HG02678 (cell line): Measurements from ENCODE around the gene DDX47.
"Not testable (repeated sequence)": the region's sequence is repeated elsewhere in the genome, so short reads cannot be mapped to it uniquely, and the experiment has no call there.

Source experiments
- ATAC-seq: cut with Tn5 transposase; IDR thresholded peaks from one replicate; pipeline ENCODE4 v1.9.1; 2021; ENCODE audit warnings: mild to moderate bottlenecking, moderate library complexity; ENCODE audit not compliant: unreplicated experiment

The DDX47 gene

DNA sequence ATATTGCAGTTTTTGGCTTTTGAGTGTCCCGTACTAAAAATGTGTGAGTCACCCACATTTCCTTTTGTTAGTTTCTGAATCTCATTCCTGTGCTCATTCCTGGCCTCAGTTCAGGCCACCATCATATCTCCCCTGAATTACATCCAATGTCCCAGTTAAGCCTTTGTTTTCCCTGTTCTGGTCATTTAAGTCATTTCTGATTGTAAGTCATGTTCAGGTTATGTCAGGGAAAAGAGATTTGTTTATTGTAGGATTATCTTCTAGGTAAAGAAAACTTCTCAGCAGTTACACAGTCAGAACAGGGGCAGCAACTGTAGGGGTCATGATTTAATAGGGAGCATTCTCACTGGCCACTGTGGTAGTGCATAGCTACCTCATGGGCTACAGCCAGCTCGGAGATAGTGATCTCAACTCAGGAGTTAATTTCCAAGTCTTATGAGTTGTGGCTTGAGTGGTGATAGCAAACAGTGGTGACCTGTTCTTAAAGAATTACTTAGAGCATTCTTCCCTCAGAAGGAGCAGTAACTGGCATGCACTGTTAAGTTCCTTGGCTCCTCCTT is 6.7 kb downstream of the DDX47 start:
- ATAC-seq: no peak

DNA sequence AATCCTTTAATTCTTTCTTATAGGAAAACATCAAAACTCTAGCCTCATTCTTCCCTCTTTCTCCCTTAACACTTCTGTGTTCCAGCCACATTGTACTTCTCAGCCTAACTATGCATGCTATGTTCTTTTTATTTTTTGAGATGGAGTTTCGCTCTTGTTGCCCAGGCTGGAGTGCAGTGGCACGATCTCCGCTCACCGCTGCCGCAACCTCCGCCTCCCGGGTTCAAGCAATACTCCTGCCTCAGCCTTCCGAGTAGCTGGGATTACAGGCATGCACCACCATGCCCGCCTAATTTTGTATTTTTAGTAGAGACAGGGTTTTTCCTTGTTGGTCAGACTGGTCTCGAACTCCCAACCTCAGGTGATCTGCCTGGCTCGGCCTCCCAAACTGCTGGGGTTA is 7.2 kb downstream of the DDX47 start:
- not testable (repeated sequence) for ATAC-seq

DNA sequence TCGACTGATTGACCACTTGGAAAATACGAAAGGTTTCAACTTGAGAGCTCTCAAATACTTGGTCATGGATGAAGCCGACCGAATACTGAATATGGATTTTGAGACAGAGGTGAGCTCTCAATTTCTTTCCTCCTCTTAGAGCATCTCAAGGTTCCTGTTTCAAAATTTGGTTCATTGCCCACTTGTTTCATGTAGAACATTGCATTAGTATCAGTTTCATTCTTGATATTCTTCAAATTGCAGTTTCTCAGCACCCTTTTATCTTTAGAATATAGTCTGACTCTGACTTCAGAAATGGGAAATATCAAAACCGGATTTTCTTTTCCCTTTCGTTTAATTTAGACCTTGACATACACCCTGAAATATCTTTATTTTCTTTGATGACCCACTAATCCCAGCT is 8.8 kb downstream of the DDX47 start:
- peak; percentile 66 for ATAC-seq

DNA sequence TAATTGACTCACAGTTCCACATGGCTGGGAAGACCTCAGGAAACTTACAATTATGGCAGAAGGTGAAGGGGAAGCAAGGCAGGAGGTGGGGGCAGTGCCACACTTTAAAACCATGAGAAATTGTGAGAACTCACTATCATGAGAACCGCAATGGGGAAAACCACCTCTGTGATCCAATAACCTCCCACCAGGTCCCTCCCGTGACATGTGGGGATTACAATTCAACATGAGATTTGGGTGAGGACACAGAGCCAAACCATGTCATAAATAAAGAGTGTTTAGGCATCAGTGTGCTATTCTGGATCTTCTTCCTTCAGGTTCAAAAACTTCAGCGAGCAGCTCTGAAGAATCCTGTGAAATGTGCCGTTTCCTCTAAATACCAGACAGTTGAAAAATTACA is 9.7 kb downstream of the DDX47 start:
- ATAC-seq: no peak

DNA sequence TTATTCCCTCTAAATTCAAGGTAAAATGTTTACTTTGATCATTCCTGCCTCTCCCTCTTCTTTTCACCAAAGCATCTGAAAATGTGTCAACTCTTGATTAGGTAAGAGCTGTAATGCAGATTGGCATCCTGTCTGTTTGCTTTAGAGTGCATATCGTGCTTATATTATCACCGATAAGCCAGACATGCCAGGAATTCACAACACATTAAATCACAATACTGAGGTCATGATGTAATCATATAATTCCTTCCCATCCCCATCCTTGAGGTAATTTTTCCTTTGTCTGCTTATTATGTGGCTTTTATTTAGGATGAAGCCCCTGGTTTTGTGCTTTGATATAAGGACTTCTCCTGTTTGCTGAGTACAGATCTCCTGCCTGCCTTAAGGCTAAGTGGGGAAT is 10.2 kb downstream of the DDX47 start:
- ATAC-seq: no peak

DNA sequence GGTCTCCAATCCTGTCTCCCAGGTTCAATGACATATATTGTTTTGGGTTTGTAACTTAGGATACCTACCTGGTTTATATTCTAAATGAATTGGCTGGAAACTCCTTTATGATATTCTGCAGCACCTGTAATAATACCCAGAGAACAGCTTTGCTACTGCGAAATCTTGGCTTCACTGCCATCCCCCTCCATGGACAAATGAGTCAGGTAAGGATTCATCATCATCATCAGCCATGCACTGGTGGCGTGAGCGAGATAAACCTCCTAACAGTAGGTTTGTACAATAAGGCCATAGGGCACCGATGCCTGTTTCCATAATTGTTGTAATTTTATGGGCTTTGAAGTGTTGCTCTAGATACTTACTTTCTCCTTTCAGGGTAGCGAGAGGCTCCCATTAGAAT is 10.7 kb downstream of the DDX47 start:
- ATAC-seq: no peak

DNA sequence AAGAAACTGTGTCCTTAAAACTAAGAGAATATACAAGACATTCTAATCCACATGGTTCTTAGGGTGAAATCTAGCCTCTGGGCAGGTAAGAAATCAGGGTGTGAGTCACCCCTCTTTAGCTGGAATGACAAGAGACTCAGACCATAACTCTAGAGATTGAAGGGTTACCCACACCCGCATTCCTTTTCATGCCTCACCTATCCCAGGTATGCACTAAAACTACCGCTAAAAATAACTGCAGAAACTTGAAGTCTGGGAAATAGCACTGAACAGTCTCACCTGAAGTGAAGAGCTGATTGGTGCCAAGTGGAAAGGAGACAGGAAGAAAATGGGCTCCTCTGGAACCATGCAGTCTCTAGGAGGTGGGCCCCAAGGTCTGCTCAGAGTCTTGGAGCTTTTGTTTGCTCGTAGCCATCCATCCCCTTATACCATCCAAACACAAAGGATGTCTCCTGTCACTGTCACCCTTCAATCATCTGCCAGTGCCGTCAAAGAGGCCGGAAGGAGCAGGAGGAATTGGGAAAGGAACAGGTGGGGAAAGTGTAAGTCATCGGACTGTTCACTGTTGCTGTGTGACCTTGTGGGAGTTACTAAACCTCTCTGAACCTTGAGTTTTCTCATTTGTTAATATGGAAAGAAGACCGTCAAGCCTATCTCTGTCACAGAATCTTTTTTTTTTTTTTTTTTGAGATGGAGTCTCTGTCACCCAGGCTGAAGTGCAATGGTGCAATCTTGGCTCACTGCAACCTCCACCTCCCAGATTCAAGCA is 22.4 kb downstream of the DDX47 start:
- no peak for ATAC-seq

DNA sequence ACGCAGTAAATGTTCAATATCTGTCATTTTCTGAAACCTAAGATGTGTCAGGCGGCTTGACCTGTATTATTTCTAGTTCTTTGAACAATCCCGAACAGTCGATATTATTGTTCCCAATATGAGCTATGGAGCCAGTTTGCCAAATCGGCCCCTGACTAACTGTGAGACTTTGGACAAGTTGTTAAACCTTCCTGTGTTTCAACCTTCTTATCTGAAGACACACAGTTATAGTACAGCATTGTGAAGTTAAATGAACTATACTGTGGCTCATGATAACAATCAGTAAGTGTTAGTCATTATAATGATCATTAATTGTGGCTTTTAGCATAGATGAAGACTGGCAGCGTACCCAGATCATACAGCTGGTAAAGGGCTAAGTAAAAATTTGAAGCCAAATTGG is 23.4 kb downstream of the DDX47 start:
- ATAC-seq: no peak

DNA sequence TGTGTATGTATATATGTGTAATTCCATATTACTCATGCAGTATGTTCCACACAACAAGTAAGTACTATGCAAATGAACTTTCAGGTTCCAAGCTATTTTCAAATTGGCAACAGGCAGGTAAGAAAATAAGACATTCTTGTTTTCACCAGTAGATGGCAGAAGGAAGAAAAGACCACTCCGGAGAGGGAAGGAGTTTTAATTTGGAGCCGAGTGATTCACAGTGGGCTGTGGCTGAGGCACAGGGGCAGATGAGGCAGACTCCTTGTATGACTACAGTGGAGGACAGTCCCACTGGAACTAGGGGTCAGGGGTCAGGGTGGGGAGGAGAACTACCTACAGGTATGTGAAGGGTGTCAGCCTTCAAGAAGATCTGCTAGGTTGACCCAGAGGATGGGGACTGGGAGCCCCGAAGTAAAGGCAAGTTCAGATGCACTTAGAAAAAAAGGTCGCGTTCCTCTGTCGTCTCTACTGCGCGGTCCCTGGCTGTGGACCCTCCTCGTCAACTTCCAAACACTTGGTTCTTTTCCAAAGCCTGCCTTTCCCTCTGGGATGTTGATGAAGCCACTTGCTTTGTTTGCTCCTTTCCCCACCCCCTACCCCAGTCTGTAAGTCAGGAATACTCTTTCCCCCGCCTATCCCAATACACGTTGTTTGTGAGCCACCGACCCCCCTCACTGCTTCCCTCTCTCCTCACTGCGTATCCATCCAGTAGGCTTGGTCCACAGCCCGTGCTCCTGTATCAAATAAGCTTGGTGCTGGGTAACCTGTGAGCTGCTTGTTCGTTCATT is 24.1 kb downstream of the DDX47 start:
- no peak for ATAC-seq

DNA sequence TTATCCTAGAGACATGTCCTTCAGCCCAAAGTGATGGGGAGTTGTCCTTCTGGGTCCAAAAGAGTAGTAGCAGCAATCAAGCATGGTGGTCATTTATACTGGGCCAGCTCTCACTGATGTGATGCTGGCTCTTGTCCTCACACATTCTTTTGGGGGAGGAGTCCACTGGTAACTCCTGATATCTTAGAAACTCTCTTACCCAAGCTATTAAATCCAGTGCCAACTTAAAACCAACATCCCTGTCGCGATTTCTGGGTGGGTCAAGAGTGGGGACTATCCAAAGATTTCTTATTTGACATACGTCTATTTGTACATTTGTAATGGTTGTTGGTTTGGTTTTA is 24.6 kb downstream of the DDX47 start:
- ATAC-seq: no peak

DNA sequence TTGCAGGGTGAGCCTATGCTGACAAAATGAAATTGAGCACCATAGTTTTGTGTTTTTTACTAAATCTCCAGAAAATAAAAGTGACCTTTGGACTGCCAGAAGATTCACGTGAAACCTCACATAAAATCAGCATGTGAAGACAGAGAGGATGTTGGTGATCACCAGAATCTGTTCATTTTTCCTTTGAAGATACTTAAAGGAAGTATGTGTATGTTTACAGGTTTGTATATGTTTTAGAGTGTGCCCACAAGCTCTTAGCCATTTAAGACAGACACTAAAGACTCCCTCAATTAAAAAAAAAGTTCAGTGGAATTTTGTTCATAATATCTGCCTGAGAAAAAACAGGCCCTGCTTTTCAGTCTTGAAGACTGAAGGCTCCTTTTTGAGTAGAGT is 25.9 kb downstream of the DDX47 start:
- ATAC-seq: no peak

DNA sequence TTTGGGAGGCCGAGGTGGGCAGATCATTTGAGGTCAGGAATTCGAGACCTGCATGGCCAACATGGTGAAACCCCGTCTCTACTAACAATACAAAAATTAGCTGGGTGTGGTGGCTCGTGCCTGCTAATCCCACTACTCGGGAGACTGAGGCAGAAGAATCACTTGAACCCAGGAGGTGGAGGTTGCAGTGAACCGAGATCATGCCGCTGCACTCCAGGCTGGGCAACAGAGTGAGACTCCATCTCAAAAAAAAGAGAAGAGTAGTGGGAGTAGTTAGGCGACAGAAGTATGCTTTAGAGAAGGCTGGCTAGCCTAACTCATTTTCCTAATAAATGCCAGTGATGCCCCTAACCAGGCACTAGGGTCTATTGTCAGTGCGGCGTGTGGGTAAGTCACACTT is 26.3 kb downstream of the DDX47 start:
- ATAC-seq: not testable (repeated sequence)

DNA sequence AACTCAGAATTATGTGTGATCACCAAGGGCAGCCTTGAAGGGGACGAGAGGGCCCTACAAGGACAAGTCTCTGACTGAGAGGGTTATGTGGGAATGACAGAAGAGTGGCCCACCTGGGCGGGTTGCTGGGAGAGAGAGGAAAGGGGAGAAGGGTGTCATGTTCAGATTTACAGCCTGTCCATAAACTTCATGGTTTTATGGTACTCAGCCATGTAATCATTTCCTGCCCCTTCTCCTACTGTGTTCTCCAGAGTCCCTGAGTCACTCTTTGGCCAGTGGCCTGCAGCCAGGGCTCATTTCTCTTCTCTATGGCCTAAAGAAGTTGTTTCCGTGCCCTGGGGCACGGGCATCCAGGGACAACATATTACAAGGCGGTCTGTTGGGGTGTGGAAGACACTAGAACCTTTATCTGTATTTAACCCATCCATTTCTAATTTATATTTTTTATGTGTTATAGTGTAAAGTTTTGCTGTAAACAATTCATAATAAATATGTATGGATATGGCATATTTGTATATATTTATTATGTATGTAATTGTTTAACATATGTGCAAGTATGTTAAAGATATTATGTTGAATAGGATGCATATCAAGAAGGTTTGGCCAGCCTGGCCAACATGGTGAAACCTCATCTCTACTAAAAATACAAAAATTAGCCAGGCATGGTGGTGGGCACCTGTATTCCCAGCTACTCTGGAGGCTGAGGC is 26.9 kb downstream of the DDX47 start:
- ATAC-seq: no peak

DNA sequence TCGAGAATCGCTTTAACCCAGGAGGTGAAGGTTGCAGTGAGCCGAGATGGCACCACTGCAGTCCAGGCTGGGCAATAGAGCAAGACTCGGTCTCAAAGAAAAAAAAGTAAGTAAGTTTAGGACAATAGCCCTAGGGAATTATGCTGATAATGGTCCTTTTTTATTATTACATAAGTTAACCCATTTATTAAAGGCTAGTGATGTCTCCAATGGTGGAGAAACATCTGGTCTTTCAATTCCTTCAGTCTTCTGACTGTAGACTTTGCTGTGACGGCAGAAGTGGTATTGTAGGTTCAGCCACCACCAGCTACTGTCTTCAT is 27.4 kb downstream of the DDX47 start:
- no peak for ATAC-seq

DNA sequence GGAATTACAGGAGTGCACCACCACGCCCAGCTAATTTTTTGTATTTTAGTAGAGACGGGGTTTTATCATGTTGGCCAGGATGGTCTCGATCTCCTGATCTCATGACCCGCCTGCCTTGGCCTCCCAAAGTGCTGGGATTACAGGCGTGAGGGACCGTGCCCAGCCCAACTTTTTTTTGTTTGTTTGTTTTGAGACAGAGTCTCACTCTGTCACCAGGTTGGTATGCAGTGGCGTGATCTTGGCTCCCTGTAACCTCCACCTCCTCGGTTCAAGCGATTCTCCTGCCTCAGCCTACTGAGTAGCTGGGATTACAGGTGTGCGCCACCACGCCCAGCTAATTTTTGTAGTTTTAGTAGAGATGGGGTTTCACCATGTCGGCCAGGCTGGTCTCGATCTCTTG is 28.3 kb downstream of the DDX47 start:
- ATAC-seq: not testable (repeated sequence)

DNA sequence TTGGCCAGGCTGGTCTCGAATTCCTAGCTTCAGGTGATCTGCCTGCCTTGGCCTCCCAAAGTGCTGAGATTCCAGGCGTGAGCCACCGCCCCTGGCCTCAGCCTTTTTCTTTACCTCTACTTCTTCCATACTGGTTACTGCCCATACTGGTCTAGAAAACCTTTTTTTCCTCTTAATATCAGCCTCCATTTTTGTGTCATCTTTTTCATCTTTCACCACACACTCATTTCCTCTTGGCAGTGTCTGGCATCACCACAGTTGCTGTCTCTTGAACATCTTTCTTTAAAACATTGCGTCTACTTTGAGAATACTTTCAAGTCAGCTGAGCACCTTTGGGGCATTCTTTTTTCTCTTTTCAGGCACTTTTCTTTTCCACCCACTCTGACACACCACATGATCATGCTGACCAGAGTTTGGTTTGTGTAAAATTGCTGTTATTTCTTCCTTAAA is 32.7 kb downstream of the DDX47 start:
- no peak for ATAC-seq

DNA sequence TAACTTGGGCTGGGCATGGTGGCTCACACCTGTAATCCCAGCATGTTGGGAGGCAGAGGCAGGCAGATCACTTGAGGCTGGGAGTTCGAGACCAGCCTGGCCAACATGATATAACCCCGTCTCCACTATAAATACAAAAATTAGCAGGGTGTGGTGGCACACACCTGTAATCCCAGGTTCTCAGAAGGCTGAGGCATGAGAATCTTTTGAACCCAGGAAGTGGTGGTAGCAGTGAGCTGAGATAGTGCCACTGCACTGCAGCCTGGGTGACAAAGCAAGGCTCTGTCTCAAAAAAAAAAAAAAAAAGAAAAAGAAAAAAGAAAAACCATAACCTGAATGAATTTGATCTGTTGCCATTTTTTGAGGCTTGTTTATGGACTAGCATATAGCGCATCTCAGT is 33.6 kb downstream of the DDX47 start:
- not testable (repeated sequence) for ATAC-seq

DNA sequence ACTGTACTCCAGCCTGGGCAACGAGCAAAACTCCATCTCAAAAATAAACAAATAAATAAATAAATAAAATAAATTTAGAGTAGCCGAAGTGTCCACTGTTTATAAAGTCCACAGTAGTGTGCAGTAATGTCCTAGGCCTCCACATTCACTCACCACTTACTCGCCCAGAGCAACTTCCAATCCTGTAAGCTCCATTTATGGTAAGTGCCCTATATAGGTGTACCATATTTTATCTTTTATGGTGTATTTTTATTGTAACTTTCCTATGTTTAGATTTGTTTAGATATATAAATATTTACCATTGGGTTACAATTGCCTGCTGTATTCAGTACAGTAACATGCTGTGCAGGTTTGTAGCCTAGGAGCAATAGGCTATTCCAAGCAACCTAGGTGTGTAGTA is 40.3 kb downstream of the DDX47 start:
- no peak for ATAC-seq

DNA sequence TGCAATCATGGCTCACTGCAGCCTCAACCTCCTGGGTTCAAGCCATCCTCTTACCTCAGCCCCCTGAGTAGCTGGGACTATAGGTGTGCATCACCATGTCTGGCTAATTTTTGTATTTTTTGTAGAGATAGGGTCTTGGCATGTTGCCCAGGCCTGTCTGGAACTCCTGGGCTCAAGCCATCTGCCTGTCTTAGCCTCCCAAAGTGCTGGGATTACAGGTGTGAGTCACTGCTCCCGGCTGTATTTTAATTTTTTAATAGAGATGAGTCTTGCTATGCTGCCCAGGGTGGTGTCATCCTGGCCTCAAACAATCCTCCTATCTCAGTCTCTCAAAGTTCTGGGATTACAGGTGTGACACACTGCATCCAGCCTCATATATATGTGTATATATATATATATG is 46.5 kb downstream of the DDX47 start:
- no peak for ATAC-seq

DNA sequence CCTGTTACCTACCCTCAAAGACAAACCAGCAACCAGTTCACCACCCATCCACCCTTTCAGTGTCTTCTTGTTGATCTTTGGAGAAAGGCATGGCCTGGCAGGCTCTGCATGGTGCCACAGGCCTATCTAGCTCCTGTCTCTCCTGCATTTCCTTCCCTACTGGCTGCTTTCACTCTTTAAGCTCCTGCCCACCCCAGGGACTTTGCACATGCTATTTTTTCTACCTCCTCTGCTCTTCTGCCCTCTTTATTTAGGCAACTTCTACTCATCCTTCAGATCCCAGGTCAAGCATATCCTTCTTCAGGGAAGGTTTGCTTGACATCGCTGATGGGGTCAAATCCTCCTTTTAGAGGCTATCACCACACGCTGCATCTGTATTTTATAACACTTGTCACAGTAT is 51.1 kb downstream of the DDX47 start:
- ATAC-seq: no peak

DNA sequence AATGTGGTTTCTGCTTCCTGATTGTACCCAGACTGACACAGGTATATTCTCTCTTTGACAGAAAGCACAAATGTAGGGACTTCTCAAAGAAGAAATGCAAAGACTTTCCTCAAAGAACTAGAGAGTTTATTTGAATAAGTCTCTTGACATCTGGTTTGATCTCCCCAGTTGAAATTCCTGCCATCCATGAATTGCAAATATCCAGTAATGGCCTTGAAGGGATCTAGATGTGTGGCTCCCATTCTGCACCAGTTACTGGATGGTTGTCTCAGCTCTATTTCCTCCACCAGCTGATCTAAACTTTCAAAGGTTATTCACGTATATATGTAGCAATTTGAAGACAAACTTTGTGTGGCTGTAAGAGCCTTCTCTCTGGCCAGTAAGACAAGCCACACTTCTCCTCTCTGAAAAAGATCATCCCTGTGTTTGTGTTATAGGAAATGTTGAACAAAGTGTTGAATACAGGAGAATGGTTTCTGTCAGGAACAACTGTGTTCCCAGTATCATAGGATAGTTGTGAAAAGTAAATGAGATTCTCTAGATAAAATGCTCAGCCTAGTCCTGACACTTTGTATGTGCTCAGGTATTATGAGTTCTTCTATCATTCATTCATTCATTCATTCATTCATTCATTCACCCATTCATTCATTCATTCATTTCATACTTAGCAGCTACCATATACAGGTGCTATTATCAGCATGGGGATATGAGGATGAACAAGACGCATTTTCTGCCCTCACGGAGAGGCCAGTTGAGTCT is 55.5 kb downstream of the DDX47 start:
- no peak for ATAC-seq
